GM18519 (cell line): ENCODE results near the gene BDKRB1.

Experiments
- ATAC-seq: cut with Tn5 transposase; IDR thresholded peaks from one replicate; pipeline ENCODE4 v1.9.1; 2021; ENCODE audit warnings: mild to moderate bottlenecking, moderate library complexity; ENCODE audit not compliant: unreplicated experiment, low FRiP score

Gene BDKRB1

DNA sequence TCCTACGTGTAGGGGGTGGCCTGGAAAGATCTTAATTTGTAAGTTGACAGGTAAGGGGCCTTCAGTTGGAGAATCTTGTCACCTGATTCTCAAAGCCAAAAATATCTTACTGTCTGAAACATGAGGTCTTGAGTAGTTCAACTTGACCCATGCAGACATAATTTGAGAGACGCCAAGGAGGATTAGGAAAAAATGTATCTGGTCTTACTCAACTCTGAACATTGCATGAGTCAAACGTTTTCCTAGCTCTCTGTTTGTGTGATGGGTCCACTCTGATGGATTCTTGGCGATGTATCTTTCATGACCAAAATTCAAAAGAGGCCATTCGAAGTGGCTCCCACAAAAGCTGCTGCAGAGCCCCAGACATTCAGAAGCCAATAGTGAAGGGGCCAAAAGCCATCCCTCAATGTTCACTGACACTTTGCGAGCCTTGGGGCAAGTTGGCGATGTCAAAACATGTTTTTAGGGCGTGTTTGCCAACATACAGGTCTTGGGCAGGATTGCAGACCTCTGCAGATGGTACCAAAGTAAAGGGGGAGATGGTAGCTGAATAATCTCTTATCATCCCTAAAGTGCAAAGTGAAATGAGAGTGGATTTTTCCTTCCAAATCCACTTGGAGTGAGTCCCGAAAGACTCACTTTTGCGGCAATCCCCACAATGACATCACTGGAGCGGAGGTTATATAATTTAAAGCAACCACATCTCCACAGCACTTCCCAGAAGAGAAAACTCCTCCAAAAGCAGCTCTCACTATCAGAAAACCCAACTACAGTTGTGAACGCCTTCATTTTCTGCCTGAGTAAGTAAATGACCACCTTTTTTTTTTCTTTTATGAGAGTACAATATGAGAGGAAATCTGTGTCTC, at the start of gene BDKRB1:
Gene BDKRB1, plus strand, starts transcription at position 710 of the 866 bp plus-strand sequence. CDS start 7,473 bp downstream, outside the sequence.
- no peak for ATAC-seq

DNA sequence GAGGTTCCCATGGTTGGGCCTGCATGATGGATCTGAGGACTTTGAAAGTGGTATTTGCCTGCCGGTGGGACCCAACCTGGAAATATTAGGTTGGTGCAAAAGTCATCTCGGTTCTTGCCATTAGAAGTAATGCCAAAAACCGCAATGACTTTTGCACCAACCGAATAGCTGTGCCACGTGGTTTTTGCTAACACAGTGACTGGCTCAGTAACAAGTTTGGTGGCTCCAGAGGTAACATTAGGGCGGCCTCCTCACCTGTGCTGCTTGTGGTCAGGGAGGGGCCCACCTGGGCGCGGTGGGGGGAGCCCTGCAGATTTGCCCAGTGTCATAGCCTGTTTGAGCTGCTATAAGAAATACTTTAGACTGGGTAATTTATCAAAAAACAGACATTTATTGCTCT, 49.5 kb upstream of the BDKRB1 start:
- ATAC-seq, result no peak

DNA sequence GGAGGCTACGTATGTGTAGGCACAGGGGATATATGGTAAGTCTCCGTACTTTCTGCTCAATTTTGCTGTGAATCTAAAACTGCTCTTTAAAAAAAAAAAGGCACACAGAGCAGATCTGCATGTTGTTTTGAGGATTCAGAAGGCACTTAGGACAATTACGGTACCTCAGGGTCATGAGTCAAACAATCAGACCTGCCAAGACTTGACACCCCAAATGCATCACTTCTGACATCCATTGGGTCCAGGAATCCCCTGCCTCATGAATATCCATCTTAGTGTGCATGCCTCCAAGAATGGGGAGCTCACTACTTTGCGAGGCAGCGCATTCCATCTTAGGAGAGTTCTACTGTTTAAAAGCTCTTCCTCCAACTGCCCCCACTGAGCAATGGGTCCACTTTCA, 48.3 kb upstream of the BDKRB1 start:
- ATAC-seq, result no peak

DNA sequence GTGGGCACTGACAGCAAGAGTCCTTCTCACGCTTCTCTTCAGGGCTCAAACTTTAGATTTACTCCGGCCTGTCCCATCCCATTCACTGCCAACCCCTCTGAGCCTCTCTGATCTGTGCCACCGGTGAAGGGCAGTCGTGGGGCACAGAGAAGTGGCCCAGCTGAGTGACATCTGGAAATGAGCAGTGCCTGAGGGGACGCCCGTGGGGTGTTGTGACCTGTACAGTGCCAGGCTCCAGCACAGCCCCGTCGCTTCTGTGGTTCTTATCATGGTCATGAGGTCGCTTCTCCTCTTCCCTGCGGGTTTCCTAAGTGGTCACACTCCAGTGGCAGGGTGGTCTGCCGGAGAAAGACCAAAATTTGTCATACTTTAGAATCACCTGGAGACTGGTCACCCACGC, 47.3 kb upstream of the BDKRB1 start:
- ATAC-seq, result no peak

DNA sequence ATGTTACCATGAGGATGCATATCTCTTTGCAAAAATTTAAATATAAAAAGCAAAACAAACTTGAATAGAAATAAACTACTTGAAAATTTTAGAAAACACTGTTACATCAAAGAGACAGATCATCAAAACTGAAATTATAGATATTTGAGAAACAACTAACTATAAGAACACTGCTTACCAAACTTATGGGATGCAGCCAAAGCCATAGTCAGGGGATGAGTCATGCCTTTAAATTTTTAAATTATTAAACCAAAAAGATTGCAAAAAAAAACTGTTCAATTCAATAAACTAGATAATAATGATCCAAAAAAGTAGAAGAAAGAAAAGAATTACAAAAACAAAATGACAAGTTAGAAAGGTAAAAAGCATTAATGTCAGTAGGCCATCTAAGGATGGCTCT, 43.9 kb upstream of the BDKRB1 start:
- ATAC-seq, result no peak

DNA sequence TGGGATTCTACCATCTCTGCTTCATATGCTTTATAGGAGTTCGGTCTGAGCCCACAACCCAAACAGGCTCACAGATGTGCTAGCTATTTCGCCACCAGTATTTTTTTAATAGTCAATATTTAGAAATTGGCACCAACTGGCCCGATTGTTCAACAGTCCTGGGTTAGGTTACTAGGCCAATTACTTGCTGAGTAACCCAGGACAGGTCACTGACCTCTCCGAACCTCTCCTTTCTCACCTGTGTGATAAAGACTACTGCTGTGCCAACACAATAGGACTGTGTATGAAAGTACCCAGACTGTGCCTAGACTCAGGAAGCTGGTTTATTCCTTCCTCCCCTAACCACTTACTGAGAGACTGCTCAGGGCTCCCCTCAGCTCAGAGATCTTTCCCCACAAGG, 43.1 kb upstream of the BDKRB1 start:
- ATAC-seq, result no peak

DNA sequence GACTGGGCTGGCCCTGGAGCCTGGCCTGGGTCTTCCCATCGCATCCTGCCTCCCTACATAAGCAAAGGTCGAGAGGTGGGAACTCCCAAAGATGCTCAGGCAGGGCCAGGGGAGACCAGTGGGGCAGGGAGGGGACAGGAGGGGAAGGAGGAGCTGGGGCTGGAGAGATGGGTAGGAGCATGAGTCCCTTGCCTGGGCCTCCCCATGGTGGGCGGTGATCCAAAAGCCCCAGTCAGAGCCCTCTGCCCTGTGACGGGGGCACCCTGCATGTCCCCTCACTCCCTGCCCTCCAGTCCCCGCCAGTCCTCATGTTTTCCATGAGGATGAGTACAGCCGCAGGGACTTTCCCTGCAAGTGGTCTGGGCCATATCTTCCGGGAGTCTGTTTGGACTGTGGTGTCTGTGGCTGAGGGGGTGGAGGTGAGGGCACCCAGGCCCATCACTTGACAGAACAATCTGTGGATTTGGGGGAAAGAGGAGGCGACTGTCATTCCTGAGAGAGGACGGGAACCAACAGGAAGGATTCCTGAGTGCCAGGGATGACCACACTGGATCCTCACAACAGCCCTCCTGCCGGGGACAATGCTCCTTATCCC, 42.0 kb upstream of the BDKRB1 start:
- ATAC-seq, result no peak

DNA sequence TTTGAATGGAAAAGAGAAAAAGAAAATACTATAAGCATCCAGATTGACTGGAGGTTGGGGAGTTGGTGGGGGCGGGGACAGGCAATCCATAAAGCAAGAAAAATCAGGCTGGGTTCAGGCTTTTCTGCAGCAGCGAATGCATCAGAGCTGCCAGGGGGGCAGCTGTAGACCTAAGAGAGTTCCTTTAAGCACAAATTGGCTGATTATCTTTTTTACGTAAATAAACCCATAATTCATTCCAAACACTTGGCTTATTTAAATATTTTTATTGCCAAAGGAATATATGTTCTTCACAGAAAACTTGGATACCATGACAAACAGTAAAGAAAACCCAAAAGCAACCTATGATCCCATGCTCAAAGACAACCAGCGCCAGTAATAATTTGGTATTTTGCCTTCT, 41.2 kb upstream of the BDKRB1 start:
- ATAC-seq, result no peak

DNA sequence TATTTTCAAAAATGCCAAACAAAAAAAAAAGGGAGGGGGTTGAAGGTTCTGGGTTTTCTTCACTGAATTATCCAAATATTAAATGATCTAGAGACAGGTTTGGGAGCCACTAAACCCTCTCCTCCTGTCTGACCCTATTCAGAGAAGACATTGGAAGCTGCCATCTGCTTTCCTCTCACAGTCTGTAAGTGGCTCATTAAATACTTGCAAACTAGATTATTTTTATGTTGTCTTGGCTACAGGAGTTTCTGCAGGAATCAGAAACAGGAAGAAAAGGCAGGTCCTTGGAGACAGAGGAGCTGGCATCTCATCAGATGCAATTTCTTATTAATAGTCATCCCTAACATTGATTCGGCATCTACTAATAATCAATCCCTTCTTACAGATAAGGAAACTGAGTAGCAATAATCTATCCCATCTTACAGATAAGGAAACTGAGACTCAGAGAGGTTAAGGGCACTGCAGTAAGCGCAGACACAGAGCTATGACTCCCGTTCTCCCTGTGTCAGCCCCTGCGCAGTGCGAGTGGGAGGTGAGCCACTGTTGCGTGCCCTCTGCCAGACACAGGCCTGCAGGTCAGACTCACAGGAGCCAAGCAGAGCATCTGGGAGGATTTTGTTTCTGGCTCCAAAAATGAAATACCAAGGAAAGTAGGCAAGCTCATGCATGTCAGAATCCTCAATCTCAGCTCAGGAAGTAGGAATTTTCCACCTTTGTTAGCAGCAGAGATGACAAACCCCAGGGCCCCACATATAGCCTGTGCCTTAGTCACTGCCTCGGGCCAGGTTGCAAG, 40.4 kb upstream of the BDKRB1 start:
- ATAC-seq, result no peak

DNA sequence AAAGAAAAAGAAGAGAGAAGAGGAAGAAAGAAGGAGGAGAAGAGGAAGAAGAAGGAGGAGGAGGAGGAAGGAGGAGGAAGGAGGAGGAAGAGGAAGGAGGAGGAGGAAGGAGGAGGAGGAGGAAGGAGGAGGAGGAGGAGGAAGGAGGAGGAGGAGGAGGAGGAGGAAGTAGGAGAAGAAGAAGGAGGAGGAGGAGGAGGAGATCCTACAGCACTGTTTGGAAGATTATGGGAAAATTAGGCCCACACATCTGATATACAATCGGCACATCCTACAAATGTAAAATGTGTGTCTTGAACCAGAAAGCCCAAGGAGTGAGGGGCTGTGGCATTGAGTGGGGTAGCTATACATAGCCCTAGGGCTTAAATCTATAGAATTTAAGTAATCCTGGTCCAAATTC, 39.4 kb upstream of the BDKRB1 start:
- ATAC-seq, result no peak

DNA sequence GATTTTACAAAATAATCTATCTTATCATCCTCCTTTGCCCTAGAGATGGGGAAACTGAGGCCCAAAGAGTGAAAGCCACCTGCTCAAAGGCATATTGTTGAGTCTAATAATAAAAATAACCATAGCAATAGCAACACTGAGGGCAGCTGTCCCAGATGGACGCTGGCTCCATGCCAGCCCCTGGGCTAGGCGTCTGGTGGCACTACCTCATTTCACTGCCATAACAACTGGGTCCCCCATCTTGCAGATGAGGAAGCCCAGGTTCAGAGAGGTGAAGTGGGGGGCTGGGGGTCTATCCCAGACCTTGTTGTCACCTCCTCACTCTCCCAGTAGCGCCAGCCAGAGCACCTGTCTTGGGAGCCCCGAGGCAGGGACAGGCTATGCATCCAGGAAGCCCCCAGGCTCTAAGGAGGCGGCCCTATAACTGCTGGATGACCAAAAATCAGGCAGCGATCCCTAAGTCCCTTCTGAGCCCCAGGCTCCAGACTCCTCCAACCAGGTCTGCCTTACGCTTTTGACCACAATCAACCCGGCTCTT, 38.6 kb upstream of the BDKRB1 start:
- no peak for ATAC-seq

DNA sequence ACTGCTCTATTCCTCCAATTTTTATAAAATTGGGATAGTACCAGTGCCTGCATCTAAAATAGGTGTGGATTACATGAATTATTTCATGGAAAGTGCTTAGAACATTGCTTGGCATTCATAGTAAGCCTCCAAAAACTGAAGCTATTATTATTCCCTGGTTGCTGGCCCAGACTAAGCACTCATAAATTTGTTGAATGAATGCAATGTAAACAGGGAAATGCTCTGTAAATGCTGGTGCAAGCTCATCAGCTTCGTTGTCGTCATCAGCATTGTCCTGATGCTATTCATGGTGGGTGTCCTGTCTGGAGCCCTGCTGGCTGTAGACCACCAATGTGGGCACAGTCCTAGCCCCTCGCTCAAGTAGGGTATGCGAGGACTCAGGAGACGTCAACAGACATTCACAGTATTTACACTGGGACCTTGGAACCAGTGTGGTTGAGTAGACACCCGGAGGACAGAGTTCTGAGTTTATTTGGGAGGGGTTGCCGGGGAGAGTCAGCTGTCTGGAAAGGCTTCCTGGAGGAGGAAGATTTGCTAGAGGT, 34.8 kb upstream of the BDKRB1 start:
- no peak for ATAC-seq

DNA sequence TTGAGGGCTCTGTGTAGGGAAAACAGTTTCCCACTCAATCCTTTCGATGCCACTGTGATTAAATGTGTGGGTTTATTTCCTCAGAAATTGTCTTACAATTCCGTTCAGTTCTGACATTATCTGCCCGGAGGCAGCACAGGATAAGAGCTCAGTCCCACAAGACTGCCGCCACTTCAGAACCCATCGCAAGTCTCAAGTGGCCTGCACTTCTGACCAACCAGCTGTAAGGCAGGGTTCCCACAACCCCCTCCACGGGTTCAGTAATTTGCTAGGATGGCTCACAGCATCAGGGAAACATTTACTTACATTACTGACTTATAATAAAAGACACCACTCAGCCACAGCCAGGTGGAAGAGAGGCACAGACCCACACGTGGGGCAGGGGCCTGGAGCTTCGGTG, 34.2 kb upstream of the BDKRB1 start:
- no peak for ATAC-seq

DNA sequence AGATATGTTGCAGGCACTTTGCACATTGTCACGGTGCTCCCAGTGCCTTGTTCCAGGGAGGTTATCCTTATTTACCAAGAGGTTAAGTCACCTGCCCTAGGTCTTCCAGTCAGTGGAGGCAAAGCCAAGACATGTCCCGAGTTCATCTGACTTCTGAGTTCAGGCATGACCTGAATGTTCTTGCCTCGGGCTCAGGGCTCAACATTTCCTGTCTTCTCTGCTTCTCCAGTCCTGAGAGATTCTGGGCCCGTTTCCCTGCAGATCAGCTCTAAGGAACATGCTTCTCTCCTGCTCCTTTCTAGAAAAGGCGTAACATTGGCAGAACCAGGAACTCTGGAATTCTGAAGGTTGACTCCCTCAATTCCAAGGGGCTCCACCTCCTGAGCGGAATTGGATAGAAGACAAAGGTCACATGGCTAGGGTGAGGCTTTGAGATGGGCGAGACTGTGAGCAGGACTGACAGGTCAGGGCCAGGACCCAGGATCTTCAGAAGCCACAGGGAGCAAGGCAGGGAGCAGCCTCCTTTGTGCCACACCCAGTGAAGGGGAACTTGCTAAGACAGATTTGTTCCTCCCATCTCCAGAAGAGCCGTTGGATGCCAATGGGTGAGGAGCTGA, 31.4 kb upstream of the BDKRB1 start:
- no peak for ATAC-seq

DNA sequence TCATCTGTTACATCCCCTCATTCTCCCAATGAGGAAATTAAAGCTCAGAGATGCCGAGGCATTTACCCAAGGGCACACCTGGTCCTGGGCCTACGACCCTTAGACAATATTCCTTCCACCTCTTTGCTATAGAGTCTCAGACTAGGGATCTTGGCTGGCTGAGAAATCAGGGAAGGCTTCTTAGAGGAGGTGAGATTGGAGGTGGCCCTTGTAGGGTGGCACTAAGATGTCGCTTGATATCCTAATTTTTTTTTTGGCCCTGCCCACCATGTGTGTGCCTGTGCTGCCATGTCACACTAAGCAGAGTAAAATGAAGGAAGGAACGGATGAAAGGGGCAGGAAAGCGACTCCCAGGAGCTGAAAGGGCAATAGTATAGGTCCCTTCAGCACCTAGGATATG, 30.8 kb upstream of the BDKRB1 start:
- ATAC-seq, result no peak

DNA sequence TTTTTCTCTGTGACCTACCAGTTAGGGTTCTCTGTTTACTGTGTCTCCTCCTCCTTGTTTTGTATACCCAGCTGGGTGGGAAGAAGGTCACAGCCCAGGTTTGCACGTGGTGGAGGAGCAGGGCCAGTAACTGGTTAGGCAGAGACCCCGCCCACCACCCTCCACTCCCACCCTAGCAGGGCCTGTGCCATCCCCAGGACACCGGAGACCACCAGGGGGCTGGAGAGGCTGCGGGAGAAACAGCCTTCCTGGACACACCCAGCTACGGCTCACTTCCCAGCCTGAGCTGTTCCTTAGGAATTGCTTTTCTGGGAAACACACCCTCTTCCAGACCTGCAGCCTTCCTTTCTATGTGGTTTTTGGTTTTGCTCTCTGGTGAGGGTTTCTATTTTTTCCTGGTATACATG, 30.3 kb upstream of the BDKRB1 start:
- ATAC-seq, result no peak

DNA sequence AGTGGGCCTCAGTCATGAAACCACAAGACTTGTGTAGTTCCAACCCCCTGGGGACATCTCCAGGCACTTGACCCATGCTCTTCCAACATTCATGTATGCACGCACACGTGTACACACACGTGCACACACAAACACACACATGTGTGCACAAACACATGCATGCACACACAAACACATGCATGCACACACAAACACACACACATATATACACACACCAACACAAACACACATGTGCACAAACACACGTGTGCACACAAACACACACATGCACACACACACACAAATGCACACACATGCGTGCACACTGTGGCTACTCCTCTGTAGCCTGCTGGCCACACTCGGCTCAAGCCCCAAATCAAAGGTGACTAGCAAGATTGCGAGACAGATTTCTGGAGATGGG, 28.6 kb upstream of the BDKRB1 start:
- no peak for ATAC-seq

DNA sequence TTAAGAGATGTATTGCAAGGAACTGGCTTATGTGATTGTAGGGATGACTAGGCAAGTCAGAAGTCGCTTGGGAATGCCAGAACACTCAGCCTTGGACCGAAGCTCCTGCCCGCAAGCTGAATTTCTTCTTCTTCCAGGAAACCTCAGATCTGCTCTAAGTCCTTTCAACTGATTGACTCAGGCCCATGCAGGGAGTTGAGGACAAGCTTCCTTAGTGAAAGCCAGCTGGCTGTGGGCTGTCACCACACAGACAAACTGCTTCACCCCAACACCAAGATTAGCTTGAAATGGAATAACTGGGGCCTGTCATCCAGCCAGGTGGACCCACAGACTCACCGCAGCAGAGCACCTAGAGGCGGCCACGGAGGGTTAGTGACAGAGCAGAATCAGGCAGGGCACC, 26.7 kb upstream of the BDKRB1 start:
- ATAC-seq, result no peak

DNA sequence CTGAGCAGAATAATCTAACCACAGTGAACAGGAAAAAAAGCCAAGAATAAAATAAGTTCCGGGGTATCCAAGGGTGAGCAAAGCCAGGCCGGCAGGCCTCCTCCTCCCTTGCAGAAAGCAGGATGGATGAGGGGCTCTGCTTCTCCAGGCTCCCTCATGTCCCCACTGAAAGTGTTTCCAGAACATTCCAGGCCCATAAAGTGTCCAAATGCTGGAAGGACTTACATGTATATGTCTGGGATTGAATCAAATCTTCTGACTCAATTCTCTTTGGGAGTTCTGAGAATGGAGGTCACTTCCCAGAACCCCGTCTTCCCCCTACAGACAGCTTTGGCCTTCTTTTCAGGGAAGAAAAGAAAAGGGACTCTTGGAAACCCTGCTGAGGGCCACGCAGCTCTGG, 25.0 kb upstream of the BDKRB1 start:
- ATAC-seq, result no peak

DNA sequence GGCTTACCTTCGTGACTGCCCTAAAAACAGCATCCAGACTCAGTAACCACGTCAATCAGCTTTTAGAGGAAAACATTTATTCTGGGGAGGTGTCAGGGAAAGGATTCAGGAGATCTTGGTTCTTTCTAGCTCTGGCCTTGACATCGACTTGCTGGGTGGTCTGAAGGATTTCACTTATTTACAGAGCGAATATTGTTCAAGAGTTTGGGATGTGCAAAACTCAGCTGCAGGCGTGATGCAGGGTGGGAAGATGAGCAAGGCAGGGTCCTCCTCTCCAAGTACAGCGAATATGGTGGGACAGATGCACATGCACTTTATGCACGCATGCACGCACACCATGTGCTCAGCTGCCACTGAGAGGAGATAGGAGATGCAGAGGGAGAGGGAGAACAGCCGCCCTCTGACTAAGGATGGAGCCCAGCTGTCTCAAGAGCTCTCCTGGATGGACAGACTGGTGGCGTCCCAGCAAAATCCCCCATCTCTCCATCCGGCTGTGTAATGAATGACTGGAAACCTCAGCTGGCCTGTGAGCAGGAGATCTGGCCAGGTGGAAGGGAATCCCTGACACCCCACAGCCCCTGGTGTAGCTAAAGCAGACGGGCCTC, 24.4 kb upstream of the BDKRB1 start:
- no peak for ATAC-seq
